ENCODE results near the gene GLRX.
"Not testable (repeated sequence)": the region's sequence is repeated elsewhere in the genome, so short reads cannot be mapped to it uniquely, and the experiment has no call there.

The GLRX gene, protein sequence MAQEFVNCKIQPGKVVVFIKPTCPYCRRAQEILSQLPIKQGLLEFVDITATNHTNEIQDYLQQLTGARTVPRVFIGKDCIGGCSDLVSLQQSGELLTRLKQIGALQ

DNA sequence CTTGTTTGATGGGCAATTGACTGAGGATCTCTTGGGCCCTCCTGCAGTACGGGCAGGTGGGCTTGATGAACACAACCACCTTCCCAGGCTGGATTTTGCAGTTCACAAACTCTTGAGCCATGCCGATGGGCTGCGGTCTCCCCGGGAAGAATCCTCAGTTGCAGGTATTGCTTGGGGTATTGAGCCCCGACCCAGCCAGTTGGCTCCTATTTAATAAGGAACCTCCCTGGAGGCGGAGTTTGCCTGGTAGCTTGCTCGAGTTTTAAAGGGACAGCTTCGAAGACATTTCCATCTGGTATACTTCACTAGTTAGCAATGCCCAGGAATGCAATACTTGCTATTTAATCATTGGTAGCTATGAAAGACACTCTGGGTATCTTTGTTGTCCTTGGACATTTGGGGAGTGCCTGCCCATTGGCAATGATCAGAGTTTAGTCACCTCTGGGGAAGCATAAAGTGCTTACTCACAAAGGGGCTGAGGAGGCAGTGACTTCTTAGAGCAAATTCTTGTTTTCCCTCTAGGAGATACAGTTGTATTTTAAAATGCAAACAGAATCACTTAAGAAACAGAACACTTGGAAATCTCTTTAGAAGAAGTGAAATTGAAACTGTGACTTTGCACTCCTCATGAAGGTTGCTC, at the start of gene GLRX:
Gene GLRX, minus strand, starts transcription at position 185 of the 640 bp plus-strand sequence. Its CDS starts 64 bp downstream, at position 121.
- DNase-seq (ENCODE audit: low spot score) = peak; percentile 64
- in situ Hi-C loops (cut with MboI; ENCODE audit: low pct_unique_long_range_greater_than_20kb, low sequenced_read_pairs, unreplicated experiment) = no loop called here
- TF ChIP-seq, protein P1, sequence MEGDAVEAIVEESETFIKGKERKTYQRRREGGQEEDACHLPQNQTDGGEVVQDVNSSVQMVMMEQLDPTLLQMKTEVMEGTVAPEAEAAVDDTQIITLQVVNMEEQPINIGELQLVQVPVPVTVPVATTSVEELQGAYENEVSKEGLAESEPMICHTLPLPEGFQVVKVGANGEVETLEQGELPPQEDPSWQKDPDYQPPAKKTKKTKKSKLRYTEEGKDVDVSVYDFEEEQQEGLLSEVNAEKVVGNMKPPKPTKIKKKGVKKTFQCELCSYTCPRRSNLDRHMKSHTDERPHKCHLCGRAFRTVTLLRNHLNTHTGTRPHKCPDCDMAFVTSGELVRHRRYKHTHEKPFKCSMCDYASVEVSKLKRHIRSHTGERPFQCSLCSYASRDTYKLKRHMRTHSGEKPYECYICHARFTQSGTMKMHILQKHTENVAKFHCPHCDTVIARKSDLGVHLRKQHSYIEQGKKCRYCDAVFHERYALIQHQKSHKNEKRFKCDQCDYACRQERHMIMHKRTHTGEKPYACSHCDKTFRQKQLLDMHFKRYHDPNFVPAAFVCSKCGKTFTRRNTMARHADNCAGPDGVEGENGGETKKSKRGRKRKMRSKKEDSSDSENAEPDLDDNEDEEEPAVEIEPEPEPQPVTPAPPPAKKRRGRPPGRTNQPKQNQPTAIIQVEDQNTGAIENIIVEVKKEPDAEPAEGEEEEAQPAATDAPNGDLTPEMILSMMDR (IDR thresholded peaks at IDR 0.05; ENCODE audit: extremely low read depth, insufficient read depth, missing control alignments) = no peak

DNA sequence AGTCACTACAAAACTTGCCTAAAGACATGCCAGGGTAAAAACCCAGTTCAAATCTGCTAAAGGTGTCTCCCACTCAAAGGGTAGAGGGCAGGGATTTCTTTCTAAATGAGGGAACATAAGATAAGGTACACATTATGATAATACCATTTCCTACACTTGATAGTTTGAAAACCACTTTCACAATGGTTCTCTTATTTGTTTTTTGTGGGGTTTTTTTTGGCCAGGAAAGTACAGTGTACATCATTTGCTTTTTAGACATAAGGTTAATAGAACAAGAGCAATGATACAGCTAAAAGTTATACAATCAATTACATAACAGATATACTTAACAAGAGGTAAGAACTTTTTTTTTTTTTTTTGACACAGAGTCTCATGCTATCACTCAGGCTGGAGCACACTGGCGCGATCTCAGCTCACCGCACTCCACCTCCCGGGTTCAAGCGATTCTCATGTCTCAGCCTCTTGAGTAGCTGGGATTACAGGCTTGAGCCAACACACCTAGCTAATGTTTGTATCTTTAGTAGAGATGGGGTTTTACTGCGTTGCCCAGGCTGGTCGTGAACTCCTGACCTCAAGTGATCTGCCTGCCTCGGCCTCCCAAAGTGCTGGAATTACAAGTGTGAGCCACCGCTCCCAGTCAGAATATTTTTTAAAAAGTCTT, 48.8 kb upstream of the GLRX start:
- TF ChIP-seq, protein P1 (IDR thresholded peaks at IDR 0.05; ENCODE audit: extremely low read depth, insufficient read depth, missing control alignments) = no peak
- in situ Hi-C loops (cut with MboI; ENCODE audit: low pct_unique_long_range_greater_than_20kb, low sequenced_read_pairs, unreplicated experiment) = loop anchor here (25.0 kb wide), 1 partner anchor 566 kb away; the partner anchor contains the start of gene PCSK1
- DNase-seq (ENCODE audit: low spot score) = no peak

DNA sequence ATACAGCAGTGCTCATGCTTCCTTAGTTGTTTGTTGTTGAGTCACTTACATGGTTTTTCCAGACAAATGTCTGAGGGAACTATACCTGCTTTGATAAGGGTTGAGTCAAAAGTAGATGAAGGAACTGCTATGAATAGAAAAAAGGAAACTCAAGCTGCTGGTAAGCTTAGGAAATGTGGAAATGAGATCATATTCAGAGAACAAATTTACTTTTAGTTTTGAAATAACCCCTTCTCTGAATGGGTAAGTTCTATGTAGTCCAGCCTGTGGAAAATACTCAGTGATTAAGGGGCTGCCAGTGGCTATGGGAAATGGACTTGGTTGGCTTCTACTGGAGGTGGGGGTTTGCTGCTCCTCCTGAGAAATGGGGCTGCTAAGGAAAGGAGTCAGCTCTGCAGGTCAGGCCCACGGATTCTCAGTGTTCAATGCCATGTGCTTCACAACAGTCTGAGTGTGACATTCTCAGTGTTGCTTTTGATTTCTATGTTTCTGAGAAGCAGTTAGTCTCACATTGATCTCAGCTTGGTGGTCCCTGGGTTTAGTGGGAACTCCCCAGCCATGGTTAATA, 47.7 kb upstream of the GLRX start:
- in situ Hi-C loops (cut with MboI; ENCODE audit: low pct_unique_long_range_greater_than_20kb, low sequenced_read_pairs, unreplicated experiment) = loop anchor here (25.0 kb wide), 1 partner anchor 567 kb away; the partner anchor contains the start of gene PCSK1
- TF ChIP-seq, protein P1 (IDR thresholded peaks at IDR 0.05; ENCODE audit: extremely low read depth, insufficient read depth, missing control alignments) = no peak
- DNase-seq (ENCODE audit: low spot score) = no peak

DNA sequence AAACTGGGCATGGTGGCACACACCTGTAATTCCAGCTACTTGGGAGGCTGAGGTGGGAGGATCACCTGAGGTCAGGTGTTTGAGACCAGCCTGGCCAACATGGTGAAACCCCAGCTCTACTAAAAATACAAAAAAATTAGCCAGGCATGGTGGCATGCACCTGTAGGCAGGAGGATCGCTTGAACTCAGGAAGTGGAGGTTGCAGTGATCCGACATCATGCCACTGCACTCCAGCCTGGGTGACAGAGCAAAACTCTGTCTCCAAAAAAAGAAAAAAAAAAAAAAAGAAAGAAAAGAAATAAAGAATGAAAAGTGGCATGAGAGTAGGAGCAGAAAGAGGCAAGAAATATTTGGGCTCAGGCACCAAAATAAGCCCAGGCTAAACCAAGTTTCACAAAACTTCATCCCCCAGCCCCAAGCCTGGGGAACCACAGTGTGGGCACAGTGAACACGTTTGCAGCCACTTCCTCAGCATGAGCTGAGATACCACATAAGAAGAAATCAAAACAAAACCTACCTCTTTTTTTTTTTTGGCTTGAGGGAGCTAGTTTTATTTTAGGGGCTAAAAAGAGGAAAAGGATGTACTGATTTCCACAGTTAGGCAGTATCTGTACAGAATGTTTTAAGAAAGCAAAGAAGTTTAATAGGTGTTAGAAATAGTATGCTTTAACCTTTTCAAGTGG, 46.8 kb upstream of the GLRX start:
- in situ Hi-C loops (cut with MboI; ENCODE audit: low pct_unique_long_range_greater_than_20kb, low sequenced_read_pairs, unreplicated experiment) = loop anchor here (25.0 kb wide), 1 partner anchor 568 kb away; the partner anchor contains the start of gene PCSK1
- DNase-seq (ENCODE audit: low spot score) = not testable (repeated sequence)

DNA sequence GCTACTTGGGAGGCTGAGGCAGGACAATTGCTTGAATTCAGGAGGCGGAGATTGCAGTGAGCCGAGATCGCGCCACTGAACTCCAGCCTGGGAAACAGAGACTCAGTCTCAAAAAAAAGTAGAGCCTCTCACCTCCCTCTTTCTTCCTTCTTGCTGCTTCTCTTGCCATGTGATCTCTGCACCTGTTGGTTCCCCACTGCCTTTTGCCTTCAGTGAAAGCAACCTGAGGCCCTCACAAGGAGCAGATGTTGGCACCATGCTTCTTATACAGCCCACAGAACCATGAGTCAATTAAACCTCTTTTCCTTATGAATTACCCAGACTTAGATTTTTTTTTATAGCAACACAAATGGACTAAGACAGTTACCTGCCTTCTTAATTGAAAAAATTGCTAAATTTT, 45.6 kb upstream of the GLRX start:
- TF ChIP-seq, protein P1 (IDR thresholded peaks at IDR 0.05; ENCODE audit: extremely low read depth, insufficient read depth, missing control alignments) = no peak
- DNase-seq (ENCODE audit: low spot score) = no peak
- in situ Hi-C loops (cut with MboI; ENCODE audit: low pct_unique_long_range_greater_than_20kb, low sequenced_read_pairs, unreplicated experiment) = loop anchor here (25.0 kb wide), 1 partner anchor 569 kb away; the partner anchor contains the start of gene PCSK1

DNA sequence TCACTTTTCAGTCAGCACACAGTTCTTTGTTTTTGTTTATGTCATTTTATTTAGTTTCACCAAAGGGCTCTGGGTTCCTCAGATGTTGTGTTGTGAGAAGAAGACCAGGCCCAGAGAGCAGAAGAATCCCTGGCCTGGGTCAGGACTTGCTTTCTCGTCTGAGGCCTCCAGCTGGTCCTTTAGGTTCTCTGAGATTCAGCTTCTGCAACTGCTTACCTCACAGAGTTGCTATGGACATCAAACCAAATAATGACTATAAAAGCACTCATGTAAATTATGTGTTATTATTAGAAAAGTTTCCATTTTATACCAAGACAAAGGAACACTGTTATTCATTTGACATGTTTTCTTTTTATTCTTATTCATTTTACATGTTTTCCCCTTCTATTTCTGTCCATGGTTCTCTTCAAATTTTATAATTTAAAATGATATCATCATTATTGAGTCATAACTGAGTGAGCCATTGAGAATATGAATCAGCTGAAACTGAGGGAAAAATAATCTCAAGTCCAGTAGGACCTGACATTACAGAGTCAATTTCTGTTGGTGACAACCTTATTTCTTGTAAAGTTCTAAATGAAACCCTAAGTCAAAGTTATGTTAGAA, 44.0 kb upstream of the GLRX start:
- TF ChIP-seq, protein P1 (IDR thresholded peaks at IDR 0.05; ENCODE audit: extremely low read depth, insufficient read depth, missing control alignments) = no peak
- in situ Hi-C loops (cut with MboI; ENCODE audit: low pct_unique_long_range_greater_than_20kb, low sequenced_read_pairs, unreplicated experiment) = loop anchor here (25.0 kb wide), 1 partner anchor 571 kb away; the partner anchor contains the start of gene PCSK1
- no peak for DNase-seq (ENCODE audit: low spot score)
